ENCODE data around the gene SMPD4.
A peak's percentile ranks its signal among the peaks of the same experiment; 100 is the strongest.
"Not testable (repeated sequence)": the region's sequence is repeated elsewhere in the genome, so short reads cannot be mapped to it uniquely, and the experiment has no call there.

The SMPD4 gene

GRCh38 chr2:130138326-130138725 lies 43.1 kb downstream of the SMPD4 start:
- H3K27me3 ChIP-seq; H3K27ac ChIP-seq; H3K4me3 ChIP-seq; H3K36me3 ChIP-seq; H3K9me3 ChIP-seq; H3K4me1 ChIP-seq; intact Hi-C loops (cut with DNase I; ENCODE audit: low total_unique reads); DNase-seq: not testable (repeated sequence)

GRCh38 chr2:130137118-130137517 lies 44.3 kb downstream of the SMPD4 start:
- intact Hi-C loops (cut with DNase I; ENCODE audit: low total_unique reads); H3K9me3 ChIP-seq; H3K27me3 ChIP-seq; H3K4me1 ChIP-seq; H3K27ac ChIP-seq; H3K36me3 ChIP-seq; H3K4me3 ChIP-seq: not testable (repeated sequence)
- DNase-seq = peak in 1 of 2 donors; percentile 8

- H3K27me3 ChIP-seq; H3K4me1 ChIP-seq; H3K9me3 ChIP-seq; H3K27ac ChIP-seq; H3K36me3 ChIP-seq; H3K4me3 ChIP-seq; DNase-seq; intact Hi-C loops (cut with DNase I; ENCODE audit: low total_unique reads): not testable (repeated sequence)
These were observed 44.9 kb downstream of the SMPD4 start for GRCh38 chr2:130136546-130136945.

- Histone ChIP-seq H3K36me3 (no peaks in the 10 kb centered on the region), H3K4me3 (no peak overlapping the region), H3K4me1 (no peaks in the 10 kb centered on the region), H3K27me3 (no peaks in the 10 kb centered on the region), H3K9me3 (no peaks in the 10 kb centered on the region), H3K27ac (no peak overlapping the region)
- intact Hi-C loops (cut with DNase I; ENCODE audit: low total_unique reads) = no loop called here
- TF ChIP-seq CTCF (IDR thresholded peaks at IDR 0.05) = no peak
- peak in 1 of 2 donors; percentile 16 for DNase-seq
These were observed 45.5 kb downstream of the SMPD4 start for GRCh38 chr2:130135692-130136541.

GRCh38 chr2:130129120-130129829 lies 52.1 kb downstream of the SMPD4 start, which contains the start of gene POTEF:
Gene POTEF, minus strand, starts transcription at chr2:130129222. Its CDS starts 8,707 bp downstream, at chr2:130120515.
- H3K9me3 ChIP-seq; H3K4me3 ChIP-seq; intact Hi-C loops (cut with DNase I; ENCODE audit: low total_unique reads); DNase-seq; H3K4me1 ChIP-seq; H3K27me3 ChIP-seq; H3K27ac ChIP-seq; H3K36me3 ChIP-seq: not testable (repeated sequence)

- DNase-seq; H3K4me3 ChIP-seq; H3K36me3 ChIP-seq; H3K27me3 ChIP-seq; H3K4me1 ChIP-seq; H3K9me3 ChIP-seq; intact Hi-C loops (cut with DNase I; ENCODE audit: low total_unique reads); H3K27ac ChIP-seq: not testable (repeated sequence)
These were observed 52.9 kb downstream of the SMPD4 start for GRCh38 chr2:130128464-130128863.

- H3K27me3 ChIP-seq; H3K4me3 ChIP-seq; H3K9me3 ChIP-seq; intact Hi-C loops (cut with DNase I; ENCODE audit: low total_unique reads); DNase-seq; H3K27ac ChIP-seq; H3K36me3 ChIP-seq; H3K4me1 ChIP-seq: not testable (repeated sequence)
These were observed 53.7 kb downstream of the SMPD4 start for GRCh38 chr2:130127726-130128125.

- H3K36me3 ChIP-seq; H3K4me3 ChIP-seq; H3K27me3 ChIP-seq; DNase-seq; intact Hi-C loops (cut with DNase I; ENCODE audit: low total_unique reads); H3K4me1 ChIP-seq; H3K27ac ChIP-seq; H3K9me3 ChIP-seq: not testable (repeated sequence)
These were observed 60.5 kb downstream of the SMPD4 start for GRCh38 chr2:130120924-130121323.

GRCh38 chr2:130102597-130103363 lies 78.6 kb downstream of the SMPD4 start:
- H3K27ac ChIP-seq; H3K27me3 ChIP-seq; H3K36me3 ChIP-seq; H3K4me3 ChIP-seq; H3K9me3 ChIP-seq; intact Hi-C loops (cut with DNase I; ENCODE audit: low total_unique reads); H3K4me1 ChIP-seq; DNase-seq: not testable (repeated sequence)
